Measurements from ENCODE around the gene P4HA3.

The P4HA3 gene

GRCh38 chr11:74288911-74289310, 22.5 kb downstream of the P4HA3 start:
- H3K4me3 ChIP-seq (ENCODE audit: low read depth, low read length), result no peak overlapping the region
- no peak for TF ChIP-seq CTCF (IDR thresholded peaks at IDR 0.05; ENCODE audit: low read depth, low read length)

- H3K4me3 ChIP-seq (ENCODE audit: low read depth, low read length), result no peak overlapping the region
- TF ChIP-seq CTCF (IDR thresholded peaks at IDR 0.05; ENCODE audit: low read depth, low read length), result no peak
These were observed 23.3 kb downstream of the P4HA3 start for GRCh38 chr11:74288161-74288560.

GRCh38 chr11:74284466-74284865, 27.0 kb downstream of the P4HA3 start:
- no peak for TF ChIP-seq CTCF (IDR thresholded peaks at IDR 0.05; ENCODE audit: low read depth, low read length)
- no peak overlapping the region for H3K4me3 ChIP-seq (ENCODE audit: low read depth, low read length)

- TF ChIP-seq CTCF (IDR thresholded peaks at IDR 0.05; ENCODE audit: low read depth, low read length), result no peak
- H3K4me3 ChIP-seq (ENCODE audit: low read depth, low read length), result no peak overlapping the region
These were observed 27.8 kb downstream of the P4HA3 start for GRCh38 chr11:74283580-74284180.

- no peak for TF ChIP-seq CTCF (IDR thresholded peaks at IDR 0.05; ENCODE audit: low read depth, low read length)
- H3K4me3 ChIP-seq (ENCODE audit: low read depth, low read length), result no peak overlapping the region
These were observed 28.5 kb downstream of the P4HA3 start for GRCh38 chr11:74282914-74283371.

- TF ChIP-seq CTCF (IDR thresholded peaks at IDR 0.05; ENCODE audit: low read depth, low read length), result no peak
- H3K4me3 ChIP-seq (ENCODE audit: low read depth, low read length), result no peak overlapping the region
These were observed 29.0 kb downstream of the P4HA3 start for GRCh38 chr11:74282421-74282820.

- no peak for TF ChIP-seq CTCF (IDR thresholded peaks at IDR 0.05; ENCODE audit: low read depth, low read length)
- H3K4me3 ChIP-seq (ENCODE audit: low read depth, low read length), result no peak overlapping the region
These were observed 30.9 kb downstream of the P4HA3 start for GRCh38 chr11:74280494-74280893.
